ENCODE measurements around the gene C19orf67.

- TF ChIP-seq CTCF (IDR thresholded peaks at IDR 0.05), result peak in 2 of 6 experiments; percentile 10 to 19
- TF ChIP-seq POLR2A (IDR thresholded peaks at IDR 0.05), result no peak
Measured at GRCh38 chr19:14103310-14103709, 17.7 kb upstream of the C19orf67 start.
